DMS 273 treated with DMSO at 0.1 percent for 48 hours (cell line): Measurements from ENCODE around the gene UBL4A.

ENCODE experiments used
- DNase-seq: peaks from one replicate; lab custom pipeline; 2025; lab: John Stamatoyannopoulos, UW

Gene UBL4A

DNA sequence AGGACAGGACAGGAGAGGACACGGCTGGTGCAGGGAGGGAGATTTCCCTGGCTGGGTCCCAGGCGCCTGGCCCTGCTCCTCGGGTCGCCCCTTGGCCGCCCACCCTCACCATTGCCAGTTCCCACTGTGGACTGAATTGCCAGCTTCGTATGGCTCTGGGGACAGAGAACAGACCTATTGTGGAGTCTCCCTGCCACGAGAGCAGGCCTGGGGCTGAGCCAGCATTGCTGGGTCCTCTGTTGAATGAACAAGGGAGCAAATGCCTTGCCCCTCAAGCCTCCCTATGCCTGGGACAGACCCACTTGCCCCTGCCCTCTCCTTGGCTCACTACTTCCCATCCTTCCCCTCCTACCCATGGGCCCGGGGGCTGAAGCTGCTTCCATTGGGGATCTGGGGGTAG, 24.0 kb downstream of the UBL4A start:
- no peak for DNase-seq

DNA sequence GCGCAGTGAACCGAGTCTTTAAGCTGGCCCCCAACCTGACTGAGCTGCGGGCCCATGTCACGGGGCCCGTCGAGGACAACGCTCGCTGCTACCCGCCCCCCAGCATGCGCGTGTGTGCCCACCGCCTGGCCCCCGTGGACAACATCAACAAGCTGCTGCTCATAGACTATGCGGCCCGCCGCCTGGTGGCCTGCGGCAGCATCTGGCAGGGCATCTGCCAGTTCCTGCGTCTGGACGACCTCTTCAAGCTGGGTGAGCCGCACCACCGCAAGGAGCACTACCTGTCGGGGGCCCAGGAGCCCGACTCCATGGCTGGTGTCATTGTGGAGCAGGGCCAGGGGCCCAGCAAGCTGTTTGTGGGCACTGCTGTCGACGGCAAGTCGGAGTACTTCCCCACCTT, 26.1 kb downstream of the UBL4A start:
- no peak for DNase-seq

DNA sequence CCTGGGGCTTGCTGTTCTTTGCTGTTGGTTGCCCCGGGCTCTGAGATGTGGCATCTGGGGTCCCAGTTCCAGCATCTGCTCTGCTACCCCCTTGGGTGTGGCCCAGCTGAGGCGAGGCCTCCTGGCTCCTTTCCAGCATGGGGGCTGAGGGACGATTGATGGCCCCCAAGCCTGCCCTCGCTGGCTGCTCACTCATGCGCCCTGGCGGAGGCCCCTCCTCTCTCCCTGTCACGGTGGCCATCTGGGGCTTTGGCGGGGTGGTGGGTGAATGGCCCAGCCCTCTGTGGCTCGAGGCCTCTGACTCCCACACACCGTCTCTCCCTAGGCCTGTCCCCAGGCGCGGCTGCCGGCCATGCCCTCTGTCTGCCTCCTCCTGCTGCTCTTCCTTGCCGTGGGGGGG, 26.6 kb downstream of the UBL4A start:
- no peak for DNase-seq

DNA sequence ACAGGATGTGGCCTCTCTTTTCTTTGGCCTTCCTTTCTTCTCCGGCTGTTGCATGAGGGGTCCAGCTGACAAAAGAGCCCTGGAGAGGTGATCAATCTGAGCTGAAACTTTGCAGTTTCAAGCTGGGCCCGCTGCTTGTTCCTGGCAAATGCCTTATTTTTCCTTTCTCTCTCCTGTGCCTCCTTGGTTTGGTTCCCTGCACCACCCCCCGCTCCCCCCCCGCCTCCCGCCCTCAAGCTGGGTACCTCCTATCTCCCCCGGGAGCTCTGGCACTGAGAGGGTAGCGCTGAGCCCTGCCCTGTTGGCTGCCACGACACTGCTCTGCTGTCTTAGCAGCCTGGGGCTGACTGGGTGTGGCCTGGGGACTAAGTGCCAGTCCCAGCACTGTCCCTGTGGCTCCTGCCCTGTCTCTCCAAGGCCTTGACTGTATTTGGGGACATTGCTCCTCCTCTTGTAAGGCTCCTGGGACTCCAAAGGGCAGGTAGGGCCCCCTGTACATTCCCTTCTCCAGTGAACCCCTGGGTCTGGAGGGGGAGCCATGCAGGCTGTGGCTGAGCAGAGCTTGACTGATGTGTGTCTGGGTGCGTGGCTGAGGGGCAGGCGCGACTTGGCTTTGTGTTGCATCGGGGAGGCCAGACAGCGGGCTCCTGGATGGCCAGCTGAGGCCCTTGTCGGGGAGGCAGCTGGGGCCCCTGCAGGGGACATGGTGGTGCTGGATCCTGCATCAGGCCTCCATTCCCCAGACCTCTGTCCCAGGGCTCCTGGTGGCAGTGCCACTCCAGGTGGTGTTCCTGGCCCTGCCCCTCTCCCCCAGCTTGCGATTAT, 27.2 kb downstream of the UBL4A start:
- no peak for DNase-seq

DNA sequence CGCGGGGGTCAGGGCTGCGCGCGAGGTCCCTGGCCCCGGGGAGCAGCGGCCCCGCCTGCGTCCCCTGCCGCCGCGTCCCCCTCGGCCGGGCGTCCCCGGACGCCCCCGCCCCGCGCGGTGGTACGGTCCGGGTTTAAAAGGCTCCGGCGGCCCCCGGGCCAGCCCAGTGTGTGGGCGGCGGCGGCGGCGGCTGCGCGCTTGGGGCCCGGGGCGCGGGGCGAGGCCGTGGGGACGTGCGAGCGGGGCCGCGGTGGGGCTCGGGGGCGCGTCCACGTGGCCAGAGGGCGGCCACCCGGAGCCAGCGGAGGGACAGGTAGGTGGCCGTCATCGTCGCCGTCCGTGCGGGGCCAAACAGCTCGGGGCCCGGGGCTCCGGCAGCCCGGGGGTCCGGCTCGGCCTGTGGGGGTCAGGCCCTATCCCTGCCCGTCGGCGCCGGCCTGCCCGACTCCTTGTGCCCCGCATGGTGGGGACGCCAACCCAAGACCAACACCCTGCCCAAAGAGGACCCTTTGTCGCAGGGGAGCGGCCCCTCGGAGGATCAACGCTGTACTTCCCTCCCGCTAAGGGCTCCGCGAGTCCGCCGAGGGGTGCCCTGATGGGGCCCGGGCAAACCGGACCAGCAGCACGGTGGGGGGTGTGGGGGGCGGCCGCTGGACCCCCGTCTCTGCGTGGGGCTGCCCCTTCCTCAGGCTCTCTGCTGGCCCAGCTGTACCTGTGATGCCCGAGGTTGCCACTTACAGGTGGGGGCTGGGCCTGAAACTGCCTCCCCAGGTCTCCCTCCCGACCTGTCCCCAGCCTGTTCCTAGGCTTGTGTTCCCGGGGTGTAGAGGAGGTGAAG, 28.1 kb downstream of the UBL4A start, which contains the start of gene PLXNA3:
Gene PLXNA3 (plus strand): TSS at position 166 of the 838 bp plus-strand sequence. CDS start 1,903 bp downstream, outside the sequence.
- no peak for DNase-seq

DNA sequence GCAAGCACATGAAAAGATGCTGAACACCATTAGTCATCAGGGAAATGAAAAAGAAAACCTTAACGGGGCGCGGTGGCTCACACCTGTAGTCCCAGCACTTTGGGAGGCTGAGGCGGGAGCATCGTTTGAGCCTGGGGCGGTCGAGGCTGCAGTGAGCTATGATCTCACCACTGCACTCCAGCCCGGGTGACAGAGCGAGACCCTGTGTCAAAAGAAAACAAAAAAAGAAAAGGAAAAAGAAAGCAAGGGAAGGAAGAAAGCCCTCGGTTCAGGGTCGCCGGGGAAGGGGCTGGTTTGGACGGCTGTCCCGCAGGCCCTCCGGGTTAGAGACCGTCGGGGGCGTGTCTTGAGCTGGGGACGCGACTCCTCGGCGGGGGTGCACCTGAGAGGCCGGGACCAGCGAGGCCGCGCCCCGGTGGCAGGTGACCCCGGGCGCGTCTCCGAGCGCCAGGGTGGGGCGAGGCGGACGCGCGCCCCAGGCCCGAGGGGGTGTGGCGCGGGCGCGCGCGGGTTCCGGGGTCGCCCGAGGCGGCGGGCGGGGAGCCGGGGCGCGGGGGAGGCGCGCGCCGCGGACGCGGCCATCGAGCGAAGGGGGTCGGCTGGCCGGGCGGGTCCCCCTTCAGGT, 28.8 kb downstream of the UBL4A start:
- no peak for DNase-seq

DNA sequence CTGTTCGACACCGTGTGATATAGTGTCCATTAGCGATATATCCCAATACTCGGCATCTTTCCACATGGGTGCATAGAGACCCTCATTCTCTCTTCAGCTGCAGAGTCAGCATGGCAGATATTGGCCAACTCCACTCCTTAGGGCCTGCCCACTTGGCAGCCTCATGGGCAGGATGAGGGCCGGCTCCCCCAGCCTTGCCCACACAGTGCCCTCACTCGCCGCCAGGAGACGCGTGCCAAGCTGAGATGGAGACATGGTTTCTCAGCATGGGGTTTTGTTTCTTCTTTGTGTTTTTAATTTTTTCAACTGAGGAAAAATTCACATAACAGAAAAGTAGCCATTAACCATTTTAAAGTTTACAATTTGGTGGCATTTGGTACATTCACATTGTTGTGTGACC, 33.6 kb downstream of the UBL4A start:
- no peak for DNase-seq

DNA sequence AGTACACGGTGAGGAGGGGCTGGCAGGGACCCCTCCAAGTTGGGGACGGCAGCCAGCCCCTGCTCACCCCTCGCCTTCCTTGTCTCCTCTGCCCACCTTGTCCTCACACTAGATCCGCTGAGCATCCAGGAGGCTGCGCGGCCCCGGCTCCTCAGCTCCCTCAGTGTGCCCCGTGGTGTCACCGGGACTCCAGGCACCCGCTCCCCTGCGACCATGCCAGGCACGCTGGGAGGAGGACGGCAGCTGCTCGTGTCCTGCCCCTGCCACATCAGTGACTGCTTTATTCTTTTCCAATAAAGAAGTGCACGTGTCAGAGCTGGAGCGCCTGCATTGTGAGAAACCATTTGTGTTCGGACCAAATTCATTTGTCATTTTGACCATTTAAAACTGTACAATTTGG, 36.1 kb downstream of the UBL4A start:
- DNase-seq, result no peak

DNA sequence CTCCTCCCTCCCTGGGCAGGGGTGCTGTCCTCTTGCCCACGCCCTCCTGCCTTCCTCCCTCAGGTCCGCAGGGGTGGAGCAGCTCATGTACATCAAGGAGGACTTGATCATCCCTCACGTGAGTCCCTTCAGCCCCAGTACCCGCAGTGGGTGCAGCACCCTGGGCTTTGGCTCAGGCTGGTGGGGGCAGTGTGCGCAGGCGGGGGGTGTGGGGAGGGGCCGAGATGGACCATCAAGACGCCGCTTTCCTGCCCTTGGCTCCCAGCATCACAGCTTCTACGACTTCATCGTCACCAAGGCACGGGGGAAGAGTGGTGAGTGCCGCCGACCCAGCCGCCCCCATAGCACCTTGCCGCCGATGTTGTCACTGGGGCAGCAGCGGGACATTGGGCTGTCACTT, 36.8 kb downstream of the UBL4A start:
- no peak for DNase-seq

DNA sequence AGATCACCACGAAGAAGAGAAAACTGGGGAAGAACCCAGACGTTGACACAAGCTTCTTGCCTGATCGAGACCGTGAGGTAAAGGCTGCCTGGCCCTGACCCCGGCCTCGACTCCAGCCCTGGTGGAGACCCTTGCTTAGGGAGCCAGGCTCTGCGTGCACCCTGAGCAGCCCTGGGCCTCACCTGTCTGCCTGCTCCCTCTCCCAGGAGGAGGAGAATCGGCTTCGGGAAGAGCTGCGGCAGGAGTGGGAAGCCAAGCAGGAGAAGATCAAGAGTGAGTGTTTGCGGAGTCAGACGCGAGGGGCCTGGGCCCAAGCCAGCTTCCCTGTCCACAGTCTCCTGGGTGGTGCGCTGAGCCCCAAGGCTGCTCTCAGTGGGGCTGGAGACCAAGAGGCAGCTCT, 37.9 kb downstream of the UBL4A start:
- DNase-seq, result no peak

DNA sequence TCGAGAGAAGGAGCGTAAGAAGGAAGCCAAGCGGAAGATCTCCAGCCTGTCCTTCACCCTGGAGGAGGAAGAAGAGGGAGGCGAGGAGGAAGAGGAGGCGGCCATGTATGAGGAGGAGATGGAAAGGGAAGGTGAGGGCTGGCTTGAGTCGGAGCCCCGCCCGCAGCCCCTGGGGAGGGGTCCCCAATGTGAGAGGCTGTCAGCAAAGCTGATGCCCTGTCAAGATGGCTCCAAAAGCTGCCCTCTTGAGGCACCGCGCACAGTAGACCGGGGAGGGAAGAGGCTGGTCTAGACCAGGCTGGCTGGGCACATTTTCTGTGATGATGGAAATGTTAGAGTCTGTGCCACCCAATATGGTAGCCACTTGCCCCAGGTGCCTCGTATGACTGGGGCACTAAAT, 40.0 kb downstream of the UBL4A start:
- no peak for DNase-seq

DNA sequence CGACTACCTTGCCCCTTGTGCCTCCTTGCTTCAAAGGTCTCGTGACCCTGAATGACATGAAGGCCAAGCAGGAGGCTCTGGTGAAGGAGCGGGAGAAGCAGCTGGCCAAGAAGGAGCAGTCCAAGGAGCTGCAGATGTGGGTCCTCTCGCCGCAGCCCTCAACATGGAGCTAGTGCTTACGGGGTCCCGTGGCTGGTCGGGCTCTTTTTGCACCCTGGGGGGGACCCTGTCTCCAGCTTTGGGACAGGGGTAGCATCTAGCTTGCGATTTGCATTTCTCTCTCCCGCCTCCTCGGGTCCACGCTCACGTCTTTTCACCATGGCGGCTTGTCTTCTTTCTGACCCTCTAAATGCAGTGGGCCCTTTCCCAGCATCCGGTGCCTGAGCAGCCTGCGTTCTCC, 40.6 kb downstream of the UBL4A start:
- no peak for DNase-seq

DNA sequence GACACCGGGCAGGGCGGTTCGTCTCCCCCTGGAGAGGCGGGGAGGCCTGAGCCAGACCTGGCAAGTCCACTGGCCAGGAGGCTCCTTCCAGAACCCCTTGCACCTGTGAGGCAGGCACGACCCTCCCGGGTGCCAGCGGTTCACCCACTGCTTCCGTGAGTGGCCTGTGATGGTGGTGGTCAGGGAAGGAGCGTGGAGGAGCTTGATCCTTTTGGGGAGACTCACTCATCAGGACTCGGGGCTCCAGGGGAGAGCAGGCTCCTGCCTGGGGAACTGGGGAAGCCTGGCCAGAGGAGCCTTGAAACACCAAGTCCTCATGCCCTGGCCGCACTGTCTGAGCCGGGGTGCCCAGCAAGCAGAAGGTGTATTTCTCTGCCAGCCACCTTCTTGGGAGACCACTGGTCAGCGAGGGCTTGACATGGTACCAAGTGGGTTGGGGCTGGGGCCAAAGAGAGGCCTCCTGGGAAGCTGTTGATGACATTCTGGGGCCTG, 41.6 kb downstream of the UBL4A start:
- DNase-seq, result no peak

DNA sequence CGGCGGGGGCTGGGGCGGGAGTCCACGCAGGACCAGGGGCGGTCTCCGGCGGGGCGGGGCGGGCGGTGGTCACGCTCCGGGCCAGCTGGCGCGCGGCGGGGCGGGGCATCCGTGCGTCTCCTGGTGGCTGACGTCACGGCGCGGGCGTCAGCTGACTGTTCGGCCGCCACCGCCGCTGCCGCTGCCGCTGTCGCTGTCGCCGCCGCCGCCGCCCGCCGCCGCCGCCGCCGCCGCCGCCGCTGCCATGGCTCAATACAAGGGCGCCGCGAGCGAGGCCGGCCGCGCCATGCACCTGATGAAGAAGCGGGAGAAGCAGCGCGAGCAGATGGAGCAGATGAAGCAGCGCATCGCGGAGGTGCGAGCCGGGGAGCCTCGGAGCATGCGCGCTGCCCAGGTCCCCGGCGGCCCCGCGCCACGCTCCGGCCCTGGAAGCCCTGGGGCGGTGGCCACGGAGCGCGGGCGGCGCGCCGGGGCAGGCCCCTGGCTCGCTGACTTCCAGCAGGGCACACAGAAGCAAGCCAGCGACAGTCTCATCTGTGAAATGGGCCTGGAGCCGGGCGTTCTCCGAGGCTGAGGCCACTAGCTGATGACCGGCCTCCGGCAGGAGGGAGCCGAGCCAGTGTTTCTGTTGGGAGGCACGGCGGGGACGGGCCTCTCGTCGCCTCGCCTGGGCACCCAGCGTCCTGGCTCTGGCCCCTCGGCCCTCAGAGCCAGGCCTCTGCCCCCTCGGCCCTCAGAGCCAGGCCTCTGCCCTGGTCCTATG, 42.2 kb downstream of the UBL4A start, which contains the start of gene FAM50A:
Gene FAM50A (plus strand): TSS at position 150 of the 763 bp plus-strand sequence. CDS start 95 bp downstream, at position 245.
- no peak for DNase-seq

DNA sequence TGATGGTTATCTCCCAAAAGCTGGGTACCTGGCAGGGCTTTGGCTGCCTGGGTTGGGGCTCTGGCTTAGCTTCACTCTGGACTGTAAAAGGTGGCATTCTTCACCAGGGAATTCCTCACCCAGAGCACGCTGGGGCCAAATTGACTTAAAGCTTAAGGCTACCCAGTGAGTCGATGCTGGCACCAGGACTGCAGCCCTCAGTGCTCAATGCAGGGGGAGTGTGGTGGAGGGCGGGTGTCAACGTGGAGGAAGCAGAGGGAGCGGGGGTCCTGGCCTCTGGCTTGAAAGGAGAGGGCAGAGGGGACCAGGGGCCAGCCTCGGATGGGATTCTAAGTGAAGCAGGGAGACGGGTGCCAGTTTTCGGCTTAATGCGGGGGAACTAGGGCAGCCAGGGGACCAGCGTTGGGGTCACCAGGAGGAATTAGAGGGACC, 42.9 kb downstream of the UBL4A start:
- DNase-seq, result no peak

DNA sequence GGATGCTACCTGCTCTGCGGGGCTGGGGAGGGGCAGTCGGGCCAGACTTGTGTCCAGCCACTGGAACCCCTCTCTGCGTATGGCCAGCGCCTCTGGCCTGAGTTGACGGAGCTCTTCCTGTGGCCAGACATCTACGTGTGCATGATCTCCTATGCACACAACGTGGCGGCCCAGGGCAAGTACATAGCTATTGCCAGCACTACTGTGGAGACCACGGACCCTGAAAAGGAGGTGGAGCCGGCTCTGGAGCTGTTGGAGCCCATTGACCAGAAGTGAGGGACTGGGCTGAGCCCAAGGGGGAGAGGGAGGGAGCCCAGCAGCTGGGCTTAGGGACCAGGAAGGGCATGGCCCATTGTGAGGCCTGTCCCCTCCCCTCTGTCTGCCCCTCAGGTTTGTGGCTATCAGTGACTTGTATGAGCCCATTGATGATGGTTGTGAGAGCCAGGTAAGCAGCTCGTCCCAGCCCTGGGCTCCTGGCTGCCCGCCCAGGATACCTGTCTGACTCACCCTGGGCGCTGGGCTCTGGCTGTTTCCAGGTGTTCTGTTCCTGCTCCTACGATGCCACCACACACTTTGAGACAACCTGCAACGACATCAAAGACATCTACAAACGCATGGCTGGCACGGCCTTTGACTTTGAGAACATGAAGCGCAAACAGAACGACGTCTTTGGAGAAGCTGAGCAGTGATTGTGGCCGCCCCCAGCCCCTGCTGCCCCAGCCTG, 44.3 kb downstream of the UBL4A start:
- DNase-seq, result no peak

DNA sequence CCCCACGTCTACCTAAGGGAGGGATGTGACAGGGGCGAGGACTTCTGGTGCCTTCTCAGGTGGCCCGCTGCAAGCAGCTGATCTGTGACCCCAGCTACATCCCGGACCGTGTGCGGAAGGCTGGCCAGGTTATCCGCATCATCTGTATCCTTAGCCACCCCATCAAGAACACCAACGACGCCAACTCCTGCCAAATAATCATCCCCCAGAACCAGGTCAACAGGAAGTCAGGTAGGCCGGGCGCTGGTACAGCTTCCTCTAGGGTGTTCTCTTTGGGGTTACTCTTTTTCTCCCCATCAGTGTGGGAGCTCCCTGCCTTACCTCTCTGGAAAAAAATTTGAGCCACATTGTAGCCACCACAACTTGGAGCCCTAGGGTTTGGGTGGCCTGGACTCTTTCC, 44.9 kb downstream of the UBL4A start:
- DNase-seq, result no peak

DNA sequence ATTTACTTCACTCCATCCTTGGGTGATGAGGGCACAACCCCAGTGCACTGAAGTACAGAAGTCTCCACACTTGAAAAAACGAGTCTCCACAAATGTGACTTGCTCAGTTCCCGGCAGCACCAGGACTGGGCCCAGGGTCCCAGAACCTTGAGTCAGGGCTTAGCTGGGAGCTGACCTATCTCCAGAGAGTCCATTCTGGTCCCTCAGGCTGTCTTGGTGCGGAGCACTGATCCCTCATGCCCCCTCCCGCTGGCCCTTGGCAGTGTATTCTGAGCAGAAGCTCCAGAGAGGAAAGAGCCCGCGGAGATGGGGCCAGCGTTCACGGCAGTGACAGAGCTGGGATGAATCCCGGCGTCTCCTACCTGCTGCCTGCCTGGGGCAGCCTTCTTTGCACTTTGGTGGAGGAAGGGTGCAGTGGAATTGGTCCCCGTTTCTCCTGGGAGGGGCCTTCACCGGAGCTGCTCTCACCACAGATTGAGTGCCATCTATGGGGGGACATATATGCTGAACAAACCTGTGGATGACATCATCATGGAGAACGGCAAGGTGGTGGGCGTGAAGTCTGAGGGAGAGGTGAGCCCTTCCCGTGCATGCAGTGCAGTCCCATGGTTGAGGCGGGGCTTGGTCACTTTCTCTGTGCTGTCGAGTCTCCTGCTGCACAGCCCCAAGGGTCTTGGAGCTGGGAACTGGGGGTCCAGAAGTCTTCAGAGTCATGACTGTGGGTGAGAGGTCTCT, 45.6 kb downstream of the UBL4A start:
- DNase-seq, result no peak

DNA sequence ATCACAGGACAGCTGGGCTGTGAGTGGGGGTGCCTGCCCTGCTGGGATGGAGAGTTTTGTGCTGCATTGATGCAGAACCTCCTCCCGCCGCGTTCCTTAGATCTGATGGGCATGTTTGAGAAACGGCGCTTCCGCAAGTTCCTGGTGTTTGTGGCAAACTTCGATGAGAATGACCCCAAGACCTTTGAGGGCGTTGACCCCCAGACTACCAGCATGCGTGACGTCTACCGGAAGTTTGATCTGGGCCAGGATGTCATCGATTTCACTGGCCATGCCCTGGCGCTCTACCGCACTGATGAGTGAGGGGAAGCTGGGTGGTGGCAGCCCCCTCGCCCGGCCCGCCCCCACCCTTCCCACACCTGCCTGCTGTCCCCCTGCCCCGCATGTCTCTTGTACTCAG, 46.6 kb downstream of the UBL4A start:
- DNase-seq, result no peak
